Measurements from ENCODE around the gene LSM3.

LSM3 gene

GRCh38 chr3:14134291-14134690 lies 44.3 kb upstream of the LSM3 start:
- Histone ChIP-seq H3K9me2 (replicated peaks; ENCODE audit: insufficient read depth, low read length) (no peaks in the 10 kb centered on the region), H3K4me1 (ENCODE audit: low read length) (no peaks in the 10 kb centered on the region), H4K20me1 (ENCODE audit: insufficient read depth, low read length) (no peaks in the 10 kb centered on the region), H3F3A (ENCODE audit: insufficient read depth, low read length) (no peaks in the 10 kb centered on the region), H3K9ac (ENCODE audit: low read length) (no peak overlapping the region), H3K36me3 (replicated peaks; ENCODE audit: insufficient read depth, low read length) (peaks cover 17% of the 10 kb centered on the region), H3K4me2 (ENCODE audit: low read depth, low read length) (no peak overlapping the region), H3K27me3 (replicated peaks; ENCODE audit: insufficient read depth, low read length) (no peaks in the 10 kb centered on the region), H3K27ac (ENCODE audit: low read length) (no peak overlapping the region), H3K9me3 (replicated peaks; ENCODE audit: insufficient read depth, low read length) (no peaks in the 10 kb centered on the region), H2AFZ (ENCODE audit: low read length) (no peak overlapping the region), H3K4me3 (ENCODE audit: low read length) (no peak overlapping the region), H3K79me2 (ENCODE audit: low read length) (peaks cover 6% of the 10 kb centered on the region; the same call in 1 of the 2 replicates)
- no peak for TF ChIP-seq CTCF (IDR thresholded peaks at IDR 0.05; ENCODE audit: low read length)
- TF ChIP-seq EZH2 (optimal IDR thresholded peaks at IDR 0.05; ENCODE audit: low read depth, low read length), result no peak
- no peak for TF ChIP-seq EZH2phosphoT487 (IDR thresholded peaks at IDR 0.05; ENCODE audit: low read length)
- DNase-seq, result no peak

- H3K9me2 ChIP-seq (replicated peaks; ENCODE audit: insufficient read depth, low read length), result no peaks in the 10 kb centered on the region
- no peak overlapping the region for H3K9ac ChIP-seq (ENCODE audit: low read length)
- H3K4me2 ChIP-seq (ENCODE audit: low read depth, low read length), result no peak overlapping the region
- H3K4me1 ChIP-seq (ENCODE audit: low read length), result no peaks in the 10 kb centered on the region
- H3K9me3 ChIP-seq (replicated peaks; ENCODE audit: insufficient read depth, low read length), result no peaks in the 10 kb centered on the region
- TF ChIP-seq EZH2phosphoT487 (IDR thresholded peaks at IDR 0.05; ENCODE audit: low read length), result no peak
- TF ChIP-seq CTCF (IDR thresholded peaks at IDR 0.05; ENCODE audit: low read length), result no peak
- TF ChIP-seq EZH2 (optimal IDR thresholded peaks at IDR 0.05; ENCODE audit: low read depth, low read length), result no peak
- H3K4me3 ChIP-seq (ENCODE audit: low read length), result no peak overlapping the region
- H3K36me3 ChIP-seq (replicated peaks; ENCODE audit: insufficient read depth, low read length), result peaks cover 13% of the 10 kb centered on the region
- DNase-seq, result no peak
- no peak overlapping the region for H2AFZ ChIP-seq (ENCODE audit: low read length)
- no peak overlapping the region for H3K27ac ChIP-seq (ENCODE audit: low read length)
- no peaks in the 10 kb centered on the region for H3K27me3 ChIP-seq (replicated peaks; ENCODE audit: insufficient read depth, low read length)
- H3F3A ChIP-seq (ENCODE audit: insufficient read depth, low read length), result no peaks in the 10 kb centered on the region
- H4K20me1 ChIP-seq (ENCODE audit: insufficient read depth, low read length), result no peaks in the 10 kb centered on the region
- 0 out of 2 replicates have a peak, but pooled peaks cover 3% of the 10 kb centered on the region for H3K79me2 ChIP-seq (ENCODE audit: low read length)
Observed at GRCh38 chr3:14135581-14135980, 43.0 kb upstream of the LSM3 start.

GRCh38 chr3:14137004-14137403 lies 41.6 kb upstream of the LSM3 start:
- H3K4me2 ChIP-seq (ENCODE audit: low read depth, low read length), result no peak overlapping the region
- H3K4me1 ChIP-seq (ENCODE audit: low read length), result no peaks in the 10 kb centered on the region
- TF ChIP-seq EZH2 (optimal IDR thresholded peaks at IDR 0.05; ENCODE audit: low read depth, low read length) (no peak), CTCF (IDR thresholded peaks at IDR 0.05; ENCODE audit: low read length) (no peak), EZH2phosphoT487 (IDR thresholded peaks at IDR 0.05; ENCODE audit: low read length) (no peak)
- no peak for DNase-seq
- no peaks in the 10 kb centered on the region for H3K9me2 ChIP-seq (replicated peaks; ENCODE audit: insufficient read depth, low read length)
- H3K36me3 ChIP-seq (replicated peaks; ENCODE audit: insufficient read depth, low read length), result peaks cover 7% of the 10 kb centered on the region; the same call in 1 of the 2 replicates
- H3K79me2 ChIP-seq (ENCODE audit: low read length), result no peaks in the 10 kb centered on the region
- no peak overlapping the region for H3K27ac ChIP-seq (ENCODE audit: low read length)
- no peak overlapping the region for H3K9ac ChIP-seq (ENCODE audit: low read length)
- H3K9me3 ChIP-seq (replicated peaks; ENCODE audit: insufficient read depth, low read length), result no peaks in the 10 kb centered on the region
- no peaks in the 10 kb centered on the region for H3K27me3 ChIP-seq (replicated peaks; ENCODE audit: insufficient read depth, low read length)
- H2AFZ ChIP-seq (ENCODE audit: low read length), result no peak overlapping the region
- H3K4me3 ChIP-seq (ENCODE audit: low read length), result no peak overlapping the region
- H4K20me1 ChIP-seq (ENCODE audit: insufficient read depth, low read length), result no peaks in the 10 kb centered on the region
- H3F3A ChIP-seq (ENCODE audit: insufficient read depth, low read length), result no peaks in the 10 kb centered on the region
